ENCODE measurements around the gene IDI1. TPM values are rescaled to one million over a fixed set of nuclear protein-coding genes. Genes with fewer than 3 reads are reported as not detected.
A peak's percentile ranks its signal among the peaks of the same experiment; 100 is the strongest.

Gene IDI1
- total RNA-seq, 1 donor from 2014 or later, result 79.8 TPM

DNA sequence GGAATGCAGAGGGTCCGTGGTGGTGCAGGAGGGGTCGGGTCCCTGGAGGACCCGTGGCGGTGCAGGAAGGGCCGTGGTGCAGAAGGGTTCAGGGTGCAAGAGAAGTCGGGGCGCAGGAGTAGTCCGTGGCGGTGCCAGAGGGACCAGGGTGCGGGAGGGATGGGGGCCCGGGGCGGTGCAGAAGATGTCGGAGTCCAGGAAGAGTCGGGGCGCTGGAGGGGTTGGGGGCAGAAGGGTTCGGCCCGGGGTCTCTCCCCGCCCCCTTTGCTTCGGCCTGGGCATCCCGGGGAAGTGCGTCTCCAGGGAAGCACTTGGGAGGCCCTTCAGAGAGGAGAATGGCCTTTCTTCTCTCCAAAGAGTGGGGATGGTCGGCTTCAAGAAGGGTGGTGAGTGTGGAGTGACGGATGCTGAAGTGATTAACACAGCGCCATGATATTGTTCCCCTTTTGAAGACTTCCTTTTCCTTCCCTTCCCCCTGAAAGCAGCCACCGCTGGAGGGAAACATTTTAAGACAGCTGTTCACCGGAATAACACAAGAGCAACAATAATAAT lies 8.3 kb upstream of the IDI1 start:
- ATAC-seq (ENCODE audit: low read depth), result peak; percentile 16
- Mint-ChIP-seq H3K27ac (peak overlapping the region; percentile 91), H3K9me3 (no peaks in the 10 kb centered on the region), H3K4me1 (peaks cover 73% of the 10 kb centered on the region), H3K27me3 (no peaks in the 10 kb centered on the region), H3K36me3 (ENCODE audit: low read depth) (peaks cover 46% of the 10 kb centered on the region), H3K4me3 (peak overlapping the region; percentile 94)
- intact Hi-C loops (cut with micrococcal nuclease), result loop anchor here (2.0 to 5.0 kb wide), 2 partner anchors 14 to 920 kb away; partner anchors contain the start of gene ZMYND11
- TF ChIP-seq CTCF (IDR thresholded peaks at IDR 0.05), result no peak
- DNase-seq, result no peak
- ChIA-PET POLR2A (interaction anchor here (1.0 to 4.5 kb wide), 4 partner anchors 9 to 126 kb away, joined by 3 to 26 read pairs (median 12); partner anchors contain the start of genes GTPBP4, IDI1 and LARP4B), CTCF (no interaction called here)

- CTCF ChIA-PET, result no interaction called here
- peak within 1 kb of the TSS; percentile 92 for H3K27ac Mint-ChIP-seq
- H3K4me3 Mint-ChIP-seq, result peak within 1 kb of the TSS; percentile 94
- peaks cover 50% of the 10 kb centered on the region for H3K36me3 Mint-ChIP-seq (ENCODE audit: low read depth)
- no peak for TF ChIP-seq CTCF (IDR thresholded peaks at IDR 0.05)
- no peaks in the 10 kb centered on the region for H3K9me3 Mint-ChIP-seq
- POLR2A ChIA-PET, result interaction anchor here (0.6 to 4.5 kb wide), 7 partner anchors 8 to 125 kb away, joined by 3 to 26 read pairs (median 15); partner anchors contain the start of genes GTPBP4, IDI1 and LARP4B
- DNase-seq, result peak; percentile 94
- H3K27me3 Mint-ChIP-seq, result no peaks in the 10 kb centered on the region
- ATAC-seq (ENCODE audit: low read depth), result peak; percentile 89
- intact Hi-C loops (cut with micrococcal nuclease), result loop anchor here (1.0 to 5.0 kb wide), 5 partner anchors 8 to 919 kb away; partner anchors contain the start of genes GTPBP4, LARP4B and ZMYND11
- H3K4me1 Mint-ChIP-seq, result peaks cover 74% of the 10 kb centered on the region
Observed at GRCh38 chr10:1056326-1057105, 7.6 kb upstream of the IDI1 start, which contains the start of gene WDR37. TSS of gene WDR37 (plus strand) at chr10:1056385. CDS start at chr10:1072156, 15,771 bp downstream.

- ChIA-PET POLR2A (no interaction called here), CTCF (no interaction called here)
- intact Hi-C loops (cut with micrococcal nuclease), result loop anchor here (5.0 kb wide), 1 partner anchor 917 kb away; the partner anchor contains the start of gene ZMYND11
- ATAC-seq (ENCODE audit: low read depth) (no peak), DNase-seq (no peak)
- Mint-ChIP-seq H3K9me3 (no peaks in the 10 kb centered on the region), H3K27ac (peak overlapping the region; percentile 46), H3K4me3 (peak overlapping the region; percentile 62), H3K36me3 (ENCODE audit: low read depth) (peaks cover 53% of the 10 kb centered on the region), H3K4me1 (peaks cover 74% of the 10 kb centered on the region), H3K27me3 (no peaks in the 10 kb centered on the region)
- no peak for TF ChIP-seq CTCF (IDR thresholded peaks at IDR 0.05)
Observed at GRCh38 chr10:1054684-1055083, 5.8 kb upstream of the IDI1 start.

GRCh38 chr10:1050554-1050953 lies 1.6 kb upstream of the IDI1 start:
- no peak for TF ChIP-seq CTCF (IDR thresholded peaks at IDR 0.05)
- H3K36me3 Mint-ChIP-seq (ENCODE audit: low read depth), result peaks cover 62% of the 10 kb centered on the region
- ChIA-PET POLR2A (interaction anchor here (0.5 to 4.9 kb wide), 3 partner anchors 14 to 119 kb away, joined by 6 to 69 read pairs (median 45); partner anchors contain the start of gene LARP4B), CTCF (no interaction called here)
- no peaks in the 10 kb centered on the region for H3K27me3 Mint-ChIP-seq
- H3K4me1 Mint-ChIP-seq, result peaks cover 71% of the 10 kb centered on the region
- H3K27ac Mint-ChIP-seq, result peak overlapping the region; percentile 53
- H3K4me3 Mint-ChIP-seq, result peak overlapping the region; percentile 35
- DNase-seq (no peak), ATAC-seq (ENCODE audit: low read depth) (no peak)
- H3K9me3 Mint-ChIP-seq, result no peaks in the 10 kb centered on the region
- intact Hi-C loops (cut with micrococcal nuclease), result no loop called here

GRCh38 chr10:1050145-1050544 lies 1.2 kb upstream of the IDI1 start:
- intact Hi-C loops (cut with micrococcal nuclease), result no loop called here

More at GRCh38 chr10:1050145-1050544, 1.2 kb upstream of the IDI1 start:
- POLR2A ChIA-PET, result interaction anchor here (0.5 to 4.9 kb wide), 4 partner anchors 14 to 913 kb away, joined by 5 to 69 read pairs (median 26); partner anchors contain the start of gene LARP4B
- peak overlapping the region; percentile 98 for H3K27ac Mint-ChIP-seq
- peaks cover 71% of the 10 kb centered on the region for H3K4me1 Mint-ChIP-seq
- no peak for TF ChIP-seq CTCF (IDR thresholded peaks at IDR 0.05)
- H3K27me3 Mint-ChIP-seq, result no peaks in the 10 kb centered on the region
- CTCF ChIA-PET, result no interaction called here
- no peak for ATAC-seq (ENCODE audit: low read depth)
- H3K9me3 Mint-ChIP-seq, result no peaks in the 10 kb centered on the region
- peaks cover 65% of the 10 kb centered on the region for H3K36me3 Mint-ChIP-seq (ENCODE audit: low read depth)
- peak overlapping the region; percentile 94 for H3K4me3 Mint-ChIP-seq
- no peak for DNase-seq

Measured in activated B cell treated with CpG ODN at 0.5 μM for 24 hours (primary cell).